Fibroblast of the aortic adventitia (primary cell): ENCODE data around the gene ZNF574. TPM values are rescaled to one million over a fixed set of nuclear protein-coding genes. Genes with fewer than 3 reads are reported as not detected.

ENCODE experiments used
- DNase-seq: peaks from one replicate; pipeline ENCODE4 v3.0.0-alpha.2; 2010; ENCODE audit warnings: low read depth
- H3K4me3 ChIP-seq: 2 replicates; pipeline ENCODE4 v1.5.1; 2011; ENCODE audit warnings: low read depth, mild to moderate bottlenecking, control low read depth, low read length, moderate library complexity
- CTCF ChIP-seq: IDR thresholded peaks from 2 replicates; pipeline ENCODE4 v1.5.1; 2011; ENCODE audit warnings: mild to moderate bottlenecking, low read length, control low read depth, inconsistent platforms; ENCODE audit not compliant: insufficient read depth
- total RNA-seq: library from RNA; depleted of rRNA; stranded (reverse); fragments of >200 nt; gene quantifications from 2 replicates; pipeline ENCODE4 v1.2.3, GENCODE V29; 2012; ENCODE audit warnings: low replicate concordance

ZNF574 gene
- total RNA-seq, 1 donor: 17.2 TPM

GRCh38 chr19:42093926-42094325 lies 18.0 kb downstream of the ZNF574 start:
- no peak overlapping the region for H3K4me3 ChIP-seq
- DNase-seq: no peak
- TF ChIP-seq CTCF: no peak

- DNase-seq: no peak
- H3K4me3 ChIP-seq: no peak overlapping the region
- TF ChIP-seq CTCF: no peak
These were observed 19.3 kb downstream of the ZNF574 start for GRCh38 chr19:42095142-42095813.

- no peak overlapping the region for H3K4me3 ChIP-seq
- no peak for DNase-seq
- no peak for TF ChIP-seq CTCF
These were observed 19.9 kb downstream of the ZNF574 start for GRCh38 chr19:42095814-42096230.

GRCh38 chr19:42096255-42096837 lies 20.4 kb downstream of the ZNF574 start:
- no peak for DNase-seq
- TF ChIP-seq CTCF: no peak

GRCh38 chr19:42097461-42097860 lies 21.5 kb downstream of the ZNF574 start:
- H3K4me3 ChIP-seq: no peak overlapping the region
- TF ChIP-seq CTCF: no peak

More at GRCh38 chr19:42096255-42096837, 20.4 kb downstream of the ZNF574 start:
- no peak overlapping the region for H3K4me3 ChIP-seq

GRCh38 chr19:42098781-42099180 lies 22.8 kb downstream of the ZNF574 start:
- DNase-seq: no peak
- H3K4me3 ChIP-seq: no peak overlapping the region
- no peak for TF ChIP-seq CTCF

More at GRCh38 chr19:42097461-42097860, 21.5 kb downstream of the ZNF574 start:
- DNase-seq: no peak
